NB4 (cell line): ENCODE measurements around the gene DCAF6.

Experiments
- POLR2A ChIP-seq: IDR thresholded peaks from 2 replicates; pipeline ENCODE4 v1.6.1; 2011; ENCODE audit warnings: mild to moderate bottlenecking; ENCODE audit not compliant: insufficient read length; ENCODE audit errors: extremely low read depth
- TF ChIP-seq, protein P1 (sequence below): IDR thresholded peaks from one replicate; pipeline ENCODE4 v1.5.1; 2012; ENCODE audit warnings: low read depth, low read length

DNA sequence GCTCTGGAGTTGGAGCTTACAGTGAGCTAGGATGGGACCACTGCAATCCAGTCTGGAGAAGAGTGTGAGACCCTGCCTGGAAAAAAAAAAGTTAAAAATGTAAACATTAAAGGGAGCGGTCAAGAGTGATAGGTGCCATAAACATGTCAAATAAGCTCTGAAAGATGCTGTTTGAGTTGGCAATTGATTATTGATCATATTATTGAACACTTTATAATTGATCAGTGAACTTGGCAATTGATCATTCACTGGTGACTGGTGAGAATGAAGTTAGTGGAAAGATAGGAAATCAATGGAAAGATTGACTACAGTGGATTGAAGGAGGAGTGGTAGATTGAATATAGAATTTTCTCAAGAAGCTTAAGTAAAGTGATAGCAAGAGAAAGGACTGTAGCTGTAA lies 64.7 kb downstream of the DCAF6 start:
- no peak for TF ChIP-seq POLR2A
- TF ChIP-seq, protein P1, sequence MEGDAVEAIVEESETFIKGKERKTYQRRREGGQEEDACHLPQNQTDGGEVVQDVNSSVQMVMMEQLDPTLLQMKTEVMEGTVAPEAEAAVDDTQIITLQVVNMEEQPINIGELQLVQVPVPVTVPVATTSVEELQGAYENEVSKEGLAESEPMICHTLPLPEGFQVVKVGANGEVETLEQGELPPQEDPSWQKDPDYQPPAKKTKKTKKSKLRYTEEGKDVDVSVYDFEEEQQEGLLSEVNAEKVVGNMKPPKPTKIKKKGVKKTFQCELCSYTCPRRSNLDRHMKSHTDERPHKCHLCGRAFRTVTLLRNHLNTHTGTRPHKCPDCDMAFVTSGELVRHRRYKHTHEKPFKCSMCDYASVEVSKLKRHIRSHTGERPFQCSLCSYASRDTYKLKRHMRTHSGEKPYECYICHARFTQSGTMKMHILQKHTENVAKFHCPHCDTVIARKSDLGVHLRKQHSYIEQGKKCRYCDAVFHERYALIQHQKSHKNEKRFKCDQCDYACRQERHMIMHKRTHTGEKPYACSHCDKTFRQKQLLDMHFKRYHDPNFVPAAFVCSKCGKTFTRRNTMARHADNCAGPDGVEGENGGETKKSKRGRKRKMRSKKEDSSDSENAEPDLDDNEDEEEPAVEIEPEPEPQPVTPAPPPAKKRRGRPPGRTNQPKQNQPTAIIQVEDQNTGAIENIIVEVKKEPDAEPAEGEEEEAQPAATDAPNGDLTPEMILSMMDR = no peak
